Uterus (tissue), 2 donors: ENCODE data around the gene ARID2.

Source experiments
- POLR2A ChIP-seq, 2 donors: fragments of 450-650 bp; IDR thresholded peaks; one replicate each; pipeline ENCODE4 v1.6.1; 2016; ENCODE audit warnings: antibody characterized with exemption in 2 of 2, mild to moderate bottlenecking in 1 of 2, moderate library complexity in 1 of 2
- TF ChIP-seq, protein P1 (sequence below), 4 experiments: fragments of 200-600 bp in 2 of 4; fragments of 450-650 bp in 2 of 4; sonication (generic) in 2 of 4; IDR thresholded peaks; one replicate each; pipeline ENCODE4 v1.5.1; 2016 to 2019; ENCODE audit warnings: antibody characterized with exemption in 4 of 4, mild to moderate bottlenecking in 2 of 4, moderate library complexity in 1 of 4

GRCh38 chr12:45725631-45726602 lies 3.6 kb upstream of the ARID2 start:
- TF ChIP-seq, protein P1, sequence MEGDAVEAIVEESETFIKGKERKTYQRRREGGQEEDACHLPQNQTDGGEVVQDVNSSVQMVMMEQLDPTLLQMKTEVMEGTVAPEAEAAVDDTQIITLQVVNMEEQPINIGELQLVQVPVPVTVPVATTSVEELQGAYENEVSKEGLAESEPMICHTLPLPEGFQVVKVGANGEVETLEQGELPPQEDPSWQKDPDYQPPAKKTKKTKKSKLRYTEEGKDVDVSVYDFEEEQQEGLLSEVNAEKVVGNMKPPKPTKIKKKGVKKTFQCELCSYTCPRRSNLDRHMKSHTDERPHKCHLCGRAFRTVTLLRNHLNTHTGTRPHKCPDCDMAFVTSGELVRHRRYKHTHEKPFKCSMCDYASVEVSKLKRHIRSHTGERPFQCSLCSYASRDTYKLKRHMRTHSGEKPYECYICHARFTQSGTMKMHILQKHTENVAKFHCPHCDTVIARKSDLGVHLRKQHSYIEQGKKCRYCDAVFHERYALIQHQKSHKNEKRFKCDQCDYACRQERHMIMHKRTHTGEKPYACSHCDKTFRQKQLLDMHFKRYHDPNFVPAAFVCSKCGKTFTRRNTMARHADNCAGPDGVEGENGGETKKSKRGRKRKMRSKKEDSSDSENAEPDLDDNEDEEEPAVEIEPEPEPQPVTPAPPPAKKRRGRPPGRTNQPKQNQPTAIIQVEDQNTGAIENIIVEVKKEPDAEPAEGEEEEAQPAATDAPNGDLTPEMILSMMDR (IDR thresholded peaks at IDR 0.05): peak; percentile 62 to 87 (median 66)
- no peak for TF ChIP-seq POLR2A (IDR thresholded peaks at IDR 0.05)
